Activated CD8-positive, alpha-beta memory T cell treated with anti-CD3 and anti-CD28 coated beads for 24 hours (primary cell): Measurements from ENCODE around the gene TSHZ1.
A peak's percentile ranks its signal among the peaks of the same experiment; 100 is the strongest.

ENCODE experiments used
- DNase-seq: peaks from one replicate; pipeline ENCODE4 v3.0.0-alpha.2; 2020

TSHZ1 gene

DNA sequence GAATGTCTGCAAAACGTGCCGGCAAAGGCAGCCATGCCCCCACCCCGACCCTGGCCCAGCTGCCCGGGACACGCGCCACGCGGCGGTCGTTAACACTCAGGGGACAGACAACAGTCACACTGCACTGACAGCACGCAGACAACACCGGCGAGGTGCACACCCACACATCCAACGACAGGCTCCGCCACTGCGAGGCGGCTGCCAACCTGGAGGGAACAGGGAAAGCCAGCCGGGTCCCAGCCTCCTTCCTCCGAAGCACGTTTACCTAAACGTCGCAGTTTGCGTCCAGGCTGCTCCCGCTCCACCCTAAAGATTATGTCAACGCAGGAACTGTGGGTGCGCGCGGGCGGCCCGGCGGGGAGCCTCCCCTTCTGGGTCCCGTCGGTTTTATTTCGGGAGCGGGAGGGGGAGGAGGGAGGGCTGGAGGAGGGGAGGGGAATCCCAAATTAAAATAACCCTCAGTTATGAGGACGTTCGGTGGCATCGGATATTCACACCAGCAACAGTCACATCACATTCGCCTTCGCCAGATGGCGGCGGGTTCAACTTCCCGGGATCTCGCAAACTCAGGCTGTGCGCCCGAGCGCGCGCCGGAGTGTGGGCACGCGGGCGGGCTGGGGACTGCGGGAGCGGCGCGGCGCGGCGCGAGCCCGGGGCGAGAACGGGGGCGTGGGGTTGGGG lies 2.3 kb upstream of the TSHZ1 start:
- peak; percentile 80 for DNase-seq

DNA sequence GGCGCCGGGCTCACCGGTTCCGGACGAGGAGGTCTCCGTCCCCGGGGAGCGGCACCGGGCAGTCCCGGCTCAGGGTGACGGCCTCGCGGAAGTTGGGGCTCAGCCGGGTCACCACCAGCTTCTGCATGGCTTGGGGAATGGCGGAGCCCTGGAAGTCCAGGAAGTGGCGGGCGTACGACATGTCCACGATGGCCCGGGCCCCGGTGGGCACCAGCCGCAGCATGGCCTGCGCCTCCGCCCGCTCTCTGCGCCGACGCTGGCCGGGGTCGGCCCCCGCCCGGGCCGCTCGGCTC lies 1.8 kb upstream of the TSHZ1 start:
- no peak for DNase-seq

DNA sequence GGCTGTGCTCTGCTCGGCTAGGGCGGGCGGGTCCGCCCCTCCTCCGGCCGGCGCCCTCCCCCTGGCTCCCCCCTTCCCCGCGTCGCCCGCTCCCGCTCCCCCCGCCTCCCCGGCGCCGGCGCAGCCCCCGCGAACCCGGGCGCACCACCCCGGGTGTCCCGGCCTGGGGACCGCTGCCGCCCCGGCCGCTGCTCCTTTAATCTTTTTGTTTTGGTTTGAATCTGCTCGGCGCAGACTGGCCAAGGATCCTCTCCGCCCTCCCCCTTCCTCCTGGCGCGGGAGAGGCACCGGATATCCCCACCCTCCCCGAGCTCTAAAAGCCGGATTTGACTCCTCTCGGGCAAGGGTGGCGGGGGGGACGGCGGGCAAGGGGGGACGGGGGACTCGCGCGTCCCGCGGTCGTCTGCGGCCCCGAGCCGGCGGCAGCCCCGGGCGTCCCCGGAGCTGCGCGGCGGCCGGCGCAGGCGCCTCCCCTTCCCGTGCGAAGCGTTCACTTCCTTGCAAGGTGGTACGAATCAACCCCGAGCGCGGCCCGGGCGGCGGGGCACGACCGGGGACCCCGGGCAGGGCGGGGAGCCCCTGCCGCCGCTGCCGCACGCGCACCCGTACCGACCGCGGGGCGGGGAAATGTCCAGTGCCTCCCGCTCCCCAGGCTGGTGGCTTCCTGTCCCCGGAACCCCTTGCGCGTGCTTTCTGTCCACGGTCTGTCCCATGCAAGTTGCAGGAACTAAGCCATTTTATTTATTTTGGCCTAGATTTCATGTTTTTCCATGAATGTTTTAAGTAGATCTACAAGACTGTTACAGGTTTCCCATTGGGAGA lies 1.3 kb upstream of the TSHZ1 start, which contains the start of gene PTGR3:
Gene PTGR3, minus strand, starts transcription at position 11 of the 822 bp plus-strand sequence. CDS start 81 bp downstream, outside the sequence.
- peak; percentile 90 for DNase-seq

DNA sequence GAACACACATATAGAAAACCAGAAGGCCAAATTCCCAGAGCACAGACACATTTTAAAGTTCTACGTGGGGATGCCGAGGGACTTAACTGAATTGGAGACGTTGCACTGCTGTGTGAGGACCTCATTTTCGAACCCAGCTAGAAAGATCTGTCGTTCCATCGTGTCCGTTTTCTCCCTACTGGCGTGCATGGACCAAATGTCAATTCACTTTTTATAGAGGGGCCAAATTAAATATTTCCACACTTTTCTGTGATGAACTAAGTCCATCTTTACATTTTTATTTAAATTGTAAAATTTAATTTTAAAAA lies 692 bp upstream of the TSHZ1 start:
- DNase-seq, result no peak

DNA sequence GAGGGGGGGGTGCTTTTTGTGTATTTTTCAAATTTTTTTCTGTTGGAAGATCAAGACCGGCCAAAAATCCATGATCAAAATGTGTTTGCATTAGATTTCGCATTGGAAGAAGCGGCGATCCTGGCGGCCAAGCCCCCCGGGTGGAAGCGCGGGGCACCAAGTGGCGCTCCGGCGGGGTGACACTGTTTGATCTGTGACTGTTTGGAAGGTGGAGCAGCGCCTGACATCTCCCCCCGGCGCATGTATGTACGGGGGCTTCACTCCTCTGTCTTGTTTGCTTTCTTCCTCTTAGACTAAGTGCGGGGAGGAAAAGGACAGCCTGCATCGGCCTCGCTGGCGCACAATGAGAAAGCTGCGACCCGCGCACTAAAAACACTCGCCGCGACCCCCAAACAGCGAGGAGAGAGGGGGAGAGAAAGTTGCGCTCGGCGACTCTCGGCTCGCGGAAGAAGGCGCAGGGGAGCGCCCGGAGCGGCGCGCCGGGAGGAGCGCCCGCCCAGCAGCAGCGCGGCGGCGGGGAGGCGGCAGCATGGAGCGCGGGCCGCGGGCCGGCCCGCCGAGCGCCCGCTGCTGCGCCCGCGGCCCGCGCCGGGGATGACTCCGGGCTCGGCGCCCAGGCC lies 515 bp downstream of the TSHZ1 start:
- peak; percentile 77 for DNase-seq

DNA sequence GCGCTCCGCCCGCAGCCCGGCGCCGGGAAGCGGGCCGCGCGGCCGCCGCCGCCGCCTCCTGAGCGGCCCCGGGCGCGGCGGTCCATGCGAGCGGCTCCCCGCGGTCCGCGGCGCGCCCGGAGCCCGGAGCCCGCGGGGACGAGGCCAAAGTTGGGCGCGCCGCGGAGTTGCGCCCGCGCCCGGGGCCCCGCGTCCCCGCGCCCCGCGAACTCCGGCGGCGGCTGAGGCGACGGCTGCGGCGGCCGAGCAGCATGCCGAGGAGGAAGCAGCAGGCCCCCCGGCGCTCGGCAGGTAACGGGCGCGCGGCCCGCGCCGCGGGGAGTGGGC lies 992 bp downstream of the TSHZ1 start:
- no peak for DNase-seq

DNA sequence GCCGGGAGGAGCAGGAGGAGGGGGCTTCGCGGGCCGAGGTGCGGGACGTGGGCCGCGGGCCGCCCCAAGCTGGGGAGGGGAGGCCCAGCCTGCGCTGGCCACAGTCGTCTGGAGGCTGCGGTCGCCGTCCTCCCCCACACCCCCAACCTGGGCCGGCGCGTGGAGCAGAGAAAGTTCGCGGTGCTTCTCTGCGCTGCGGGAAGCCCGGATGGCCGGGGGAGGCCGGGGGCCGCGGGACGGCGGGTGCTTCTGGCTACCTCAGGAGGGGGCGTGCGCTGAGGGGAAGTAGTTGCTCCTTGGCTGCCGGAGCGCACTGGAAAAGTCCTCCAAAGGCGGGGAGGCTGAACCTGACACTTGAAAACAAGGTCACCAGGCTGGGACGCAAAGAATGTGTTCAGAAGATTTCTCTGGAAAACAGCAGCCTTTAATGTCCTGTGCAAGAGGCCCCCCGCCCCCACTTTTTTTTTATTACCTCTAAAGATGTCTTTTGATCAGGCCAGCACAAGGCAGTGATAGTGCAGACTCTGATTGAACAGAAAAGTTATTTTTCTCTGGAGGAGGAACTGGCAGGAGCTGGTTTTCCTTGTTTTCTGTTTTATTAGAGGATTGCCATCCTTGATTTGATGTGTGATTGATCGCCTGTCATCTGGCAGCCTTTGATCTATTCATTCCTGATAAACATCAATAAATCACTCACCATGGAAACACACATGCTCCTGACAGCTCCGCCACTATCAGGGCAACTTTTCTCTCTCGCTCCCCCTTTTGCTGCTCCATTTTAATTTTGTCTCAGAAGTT lies 1.6 kb downstream of the TSHZ1 start:
- DNase-seq, result peak; percentile 74

DNA sequence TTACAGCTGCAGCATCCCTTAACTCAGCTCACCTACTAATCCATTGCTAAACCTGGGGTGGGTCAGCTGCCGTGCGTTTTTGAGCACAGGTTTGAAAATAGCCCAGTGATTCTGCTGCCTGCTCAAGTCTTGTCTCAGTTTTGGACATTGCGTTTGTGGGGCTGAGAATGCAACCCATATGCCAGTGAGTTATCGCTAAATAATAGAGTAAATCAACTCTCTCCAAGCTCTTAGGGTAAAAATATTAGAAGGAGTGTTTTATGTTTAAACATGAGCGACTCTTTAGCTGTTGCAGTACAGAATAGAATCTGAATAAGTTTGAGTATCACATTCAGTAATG lies 2.1 kb downstream of the TSHZ1 start:
- no peak for DNase-seq

DNA sequence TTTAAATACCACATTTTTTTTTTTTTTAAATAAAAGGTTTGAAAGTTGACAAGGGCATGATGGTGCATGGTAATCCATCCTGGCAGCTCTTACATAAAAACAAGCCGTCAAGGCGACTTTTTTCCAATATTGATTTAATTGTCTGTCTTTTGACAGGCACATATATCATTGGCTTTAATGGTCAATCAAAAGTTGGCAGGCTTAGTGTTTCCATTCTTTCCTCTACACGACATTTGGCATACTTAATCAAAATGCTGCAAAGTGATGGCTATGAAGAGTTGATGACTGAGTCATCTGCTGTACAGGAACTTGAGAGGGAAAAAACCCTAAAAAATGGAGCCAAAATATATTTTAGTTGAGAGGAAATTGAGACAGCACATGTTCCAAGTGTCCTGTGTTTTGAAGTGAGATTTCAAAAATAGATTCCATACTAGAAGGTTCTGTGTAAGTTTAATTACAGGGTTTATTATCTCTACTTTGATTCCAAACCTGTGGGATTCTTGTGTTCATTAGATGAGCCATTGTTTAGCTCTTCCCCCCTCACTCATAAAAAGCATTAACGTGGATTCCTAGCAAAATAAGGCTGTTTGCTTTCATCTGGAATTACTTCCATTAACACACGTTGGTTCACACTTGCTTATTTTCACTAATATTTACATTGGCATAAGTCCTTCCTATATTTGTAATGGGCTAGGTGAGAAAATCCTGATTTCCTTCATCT lies 3.2 kb downstream of the TSHZ1 start:
- no peak for DNase-seq

DNA sequence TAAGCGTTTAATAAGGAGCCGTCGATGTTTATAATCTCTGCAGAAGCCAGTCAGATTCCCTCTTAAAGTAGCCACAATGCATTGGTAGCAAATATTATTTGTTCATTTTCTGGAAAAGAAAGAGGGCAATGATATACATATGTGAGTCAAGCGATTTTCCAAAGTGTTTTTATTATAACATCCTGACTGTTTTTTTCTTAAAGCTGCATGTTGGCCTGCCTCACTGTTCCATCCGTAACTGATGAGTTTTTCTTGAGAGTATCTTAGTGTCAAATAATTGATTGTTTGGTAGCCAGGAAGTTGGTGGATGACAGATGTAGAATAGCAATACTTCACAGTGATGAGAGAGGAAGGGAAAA lies 3.7 kb downstream of the TSHZ1 start:
- DNase-seq, result no peak

DNA sequence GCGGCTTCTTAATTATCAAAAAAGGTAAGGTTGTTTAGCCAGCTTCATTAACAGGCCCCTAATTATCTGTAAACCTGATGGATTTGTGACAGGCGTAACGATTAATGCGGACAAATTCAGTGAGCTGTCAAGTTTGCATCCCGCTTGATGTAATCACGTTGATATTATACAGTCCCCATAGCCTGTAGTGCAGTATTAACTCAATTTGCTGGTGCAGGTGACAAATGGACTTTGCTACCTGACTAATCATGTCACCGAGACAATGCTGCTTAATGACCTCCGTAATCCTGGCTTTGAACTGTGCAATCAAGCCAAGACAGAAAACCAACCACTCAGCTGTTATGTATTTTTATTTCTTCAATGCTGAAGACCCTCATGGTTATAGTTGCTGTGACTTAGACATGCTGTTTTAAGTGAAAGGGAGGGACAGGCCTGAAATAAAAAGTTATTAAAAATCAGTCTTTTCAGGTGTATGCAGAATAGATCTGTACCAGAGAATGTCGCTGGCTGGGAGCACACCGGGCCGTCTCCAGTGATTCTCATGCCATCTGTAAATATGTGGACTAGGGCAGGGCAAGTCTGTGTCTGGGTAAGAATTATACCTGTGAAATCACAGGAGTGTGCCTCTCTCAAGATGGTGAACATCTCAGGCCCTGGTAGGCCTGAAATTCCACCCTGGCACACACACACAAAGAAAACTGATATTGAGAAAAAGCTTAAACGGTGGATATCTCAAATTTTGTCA lies 4.3 kb downstream of the TSHZ1 start:
- no peak for DNase-seq

DNA sequence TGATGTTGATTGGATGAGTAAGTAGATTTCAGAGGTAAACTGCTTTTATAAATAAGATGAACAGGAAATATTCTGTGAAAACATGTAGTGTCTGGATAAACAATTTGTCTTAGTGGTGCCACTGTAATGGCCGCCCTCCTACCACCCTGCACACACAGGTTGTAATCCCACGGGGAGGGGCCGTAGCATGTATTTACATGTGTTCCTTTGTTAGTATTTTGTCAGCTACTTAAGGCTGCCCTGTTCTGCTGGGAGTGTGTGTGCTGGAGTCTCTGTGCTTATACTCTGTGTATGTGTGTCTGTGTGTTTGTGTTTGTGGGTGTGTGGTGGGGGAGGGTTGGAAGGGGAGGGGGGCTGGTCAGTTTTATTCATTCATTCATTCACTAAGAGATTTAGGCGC lies 5.1 kb downstream of the TSHZ1 start:
- no peak for DNase-seq

DNA sequence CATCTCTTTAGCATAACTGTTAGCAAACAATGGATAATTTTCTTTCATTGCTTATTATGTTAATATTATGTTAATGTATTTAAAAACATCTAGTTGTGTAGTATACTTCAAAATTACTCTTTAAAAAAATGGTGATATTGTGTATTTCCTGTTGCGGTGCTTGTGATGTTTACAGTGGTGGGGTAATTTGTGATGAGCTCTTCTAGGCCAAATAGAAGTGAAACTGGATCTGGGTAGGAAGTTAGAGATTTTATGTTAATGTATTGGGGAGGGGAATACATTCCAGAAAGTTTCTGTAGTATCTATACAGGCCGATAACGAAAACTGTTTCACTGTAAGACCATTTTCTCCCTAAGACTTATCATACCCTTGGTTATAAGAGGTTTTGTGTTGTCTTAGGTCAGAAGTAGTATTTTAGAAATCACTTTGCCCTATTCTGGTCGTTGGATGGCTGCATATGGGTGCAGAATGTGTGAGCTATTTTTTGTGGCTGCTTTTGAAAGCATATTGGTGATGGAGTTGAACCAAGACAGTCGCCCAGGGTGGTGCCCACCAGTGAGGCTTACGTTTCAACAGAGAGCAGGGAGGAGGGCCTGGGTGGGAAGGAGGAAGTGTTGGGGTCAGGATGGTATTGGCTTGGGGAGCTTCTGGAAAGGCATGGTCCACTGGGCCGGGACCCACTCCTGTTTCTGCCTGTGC lies 5.8 kb downstream of the TSHZ1 start:
- no peak for DNase-seq

DNA sequence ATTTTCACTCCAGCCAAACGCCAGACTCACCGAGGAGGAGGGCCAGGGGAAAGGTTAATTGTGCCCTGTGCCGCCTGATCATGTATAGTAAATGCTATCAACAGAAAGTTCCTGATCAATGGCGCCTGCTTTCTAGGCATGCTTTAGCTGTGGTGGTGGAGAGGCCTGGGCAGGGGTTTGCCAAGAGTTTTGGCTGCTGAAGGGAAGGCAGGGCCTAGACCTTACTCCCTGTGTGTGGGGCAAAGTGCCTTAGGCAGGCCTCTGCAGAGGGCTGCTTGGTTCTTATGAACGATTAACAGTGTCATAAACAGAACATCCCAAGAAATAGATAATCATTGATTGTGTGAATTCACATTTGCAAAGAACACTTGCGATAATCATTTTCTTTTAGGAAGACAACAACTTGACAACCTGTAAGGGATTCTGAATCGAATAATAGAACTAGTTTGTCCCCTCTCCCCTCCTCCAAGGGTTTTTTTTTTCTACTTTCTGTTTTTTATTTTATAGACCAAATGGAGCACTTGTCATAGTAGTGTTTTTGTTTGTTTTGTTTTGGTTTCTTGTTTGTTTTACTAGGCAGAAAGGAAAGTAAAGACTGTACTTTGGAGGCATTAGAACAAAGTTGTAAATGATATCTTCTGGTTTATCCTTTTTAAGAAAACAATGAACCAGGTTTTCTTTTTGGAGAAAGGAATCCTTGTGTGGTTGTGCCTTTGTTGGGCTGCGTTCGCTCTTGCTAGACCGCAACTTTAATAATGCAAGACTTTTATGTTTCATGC lies 6.5 kb downstream of the TSHZ1 start:
- DNase-seq, result no peak

DNA sequence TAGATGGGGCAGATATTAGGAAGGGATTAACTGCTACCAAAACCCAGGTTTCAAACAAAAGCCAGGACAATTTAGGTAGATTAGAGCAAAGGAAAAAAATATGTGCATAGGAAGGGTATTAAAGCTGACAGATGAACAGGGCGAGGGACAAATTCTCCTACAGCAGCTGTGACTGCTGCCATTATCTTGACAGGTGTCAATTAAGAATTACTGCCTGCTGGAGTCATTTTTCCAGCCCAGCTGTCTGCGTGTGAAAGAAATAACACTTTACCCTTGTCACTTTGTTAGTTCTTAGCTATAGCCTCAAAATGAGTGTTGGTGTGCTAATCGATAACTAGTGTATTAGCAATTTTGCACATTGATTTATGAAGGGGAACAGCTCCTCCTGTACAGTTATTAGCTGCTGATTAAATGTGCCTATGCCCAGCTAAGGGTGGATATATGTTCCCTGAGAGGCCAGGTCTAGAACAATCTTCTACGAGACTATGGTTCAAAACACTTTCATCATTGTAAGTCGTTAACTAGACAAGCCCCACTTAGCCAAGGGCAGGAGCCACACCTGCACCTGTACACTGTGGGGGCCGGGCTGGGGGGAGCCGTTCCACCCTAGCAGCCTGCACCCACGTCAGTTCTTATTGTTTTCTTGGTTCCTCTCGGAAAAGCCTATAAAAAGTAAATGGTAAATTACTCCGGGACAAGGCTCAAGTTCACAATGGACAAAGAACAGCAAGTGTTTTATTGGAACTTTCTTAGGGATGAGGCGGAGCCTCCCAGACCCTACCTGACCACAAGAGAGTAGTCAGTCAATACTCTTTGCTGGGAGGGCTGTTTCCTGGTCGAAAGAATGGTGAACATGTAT lies 7.7 kb downstream of the TSHZ1 start:
- DNase-seq, result no peak

DNA sequence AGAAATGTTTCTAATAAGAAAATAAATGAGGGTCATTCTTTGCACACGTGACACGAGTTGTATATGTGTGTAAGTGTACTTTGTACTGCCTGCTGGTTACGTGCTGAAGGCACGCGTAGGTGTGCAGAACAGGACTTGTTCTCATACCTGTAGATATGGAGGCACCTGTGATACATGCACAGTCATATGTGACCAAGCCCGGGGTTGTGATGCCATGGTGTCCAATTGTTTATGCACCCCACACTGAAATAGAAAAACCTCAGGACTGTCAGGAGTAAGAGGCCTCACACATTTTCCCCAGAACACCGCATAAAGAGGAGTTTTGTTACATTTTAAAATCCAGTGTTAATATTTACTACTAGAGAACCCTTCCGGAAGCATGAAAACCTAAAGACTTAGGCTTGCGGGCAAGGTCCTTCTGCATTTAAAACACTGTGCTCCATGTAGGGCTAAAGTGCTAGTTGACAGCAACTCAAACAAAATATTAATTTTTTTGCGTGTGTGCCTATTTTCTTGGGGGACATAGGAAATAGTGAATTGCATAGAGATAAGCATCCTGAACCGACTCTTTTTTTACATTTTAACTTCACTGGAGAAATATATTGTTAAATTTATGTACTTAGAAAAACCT lies 9.3 kb downstream of the TSHZ1 start:
- no peak for DNase-seq

DNA sequence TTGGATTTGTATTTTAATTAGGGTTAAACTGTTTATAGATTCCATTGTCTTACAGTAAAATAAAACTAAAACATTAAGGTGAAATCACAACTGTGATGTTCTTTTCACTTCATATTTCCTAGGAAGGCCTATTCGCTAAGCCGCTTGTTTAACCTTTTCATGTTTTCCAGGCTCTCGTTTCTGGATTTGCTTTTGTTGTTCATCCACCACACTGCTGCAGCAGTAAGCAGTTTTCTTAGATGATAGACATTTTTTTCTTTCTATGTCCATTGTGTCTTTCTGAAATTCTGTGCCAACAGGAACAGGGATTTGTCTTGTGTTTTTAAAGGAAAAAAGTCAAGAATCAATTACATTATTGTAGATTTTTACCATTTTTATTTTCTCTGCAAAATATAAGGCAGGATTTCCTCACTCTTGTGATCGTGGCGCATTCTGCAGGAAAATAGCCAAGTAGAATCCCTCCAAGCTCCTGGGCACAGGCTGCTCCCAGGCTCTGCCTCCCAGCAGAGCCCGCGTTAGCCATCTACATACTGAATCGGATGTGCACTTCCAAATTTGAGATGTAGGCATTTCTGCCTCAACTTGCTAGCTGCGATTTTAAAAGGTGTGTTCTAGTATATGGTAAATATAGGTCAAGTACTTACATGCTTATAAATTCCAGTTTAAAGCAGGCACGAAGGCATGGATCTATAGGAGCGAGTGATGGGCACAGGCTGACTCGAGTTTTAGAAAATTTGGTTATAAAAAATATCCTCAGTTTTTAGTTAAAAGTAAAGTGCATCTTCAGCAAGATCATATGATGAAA lies 10.2 kb downstream of the TSHZ1 start:
- no peak for DNase-seq

DNA sequence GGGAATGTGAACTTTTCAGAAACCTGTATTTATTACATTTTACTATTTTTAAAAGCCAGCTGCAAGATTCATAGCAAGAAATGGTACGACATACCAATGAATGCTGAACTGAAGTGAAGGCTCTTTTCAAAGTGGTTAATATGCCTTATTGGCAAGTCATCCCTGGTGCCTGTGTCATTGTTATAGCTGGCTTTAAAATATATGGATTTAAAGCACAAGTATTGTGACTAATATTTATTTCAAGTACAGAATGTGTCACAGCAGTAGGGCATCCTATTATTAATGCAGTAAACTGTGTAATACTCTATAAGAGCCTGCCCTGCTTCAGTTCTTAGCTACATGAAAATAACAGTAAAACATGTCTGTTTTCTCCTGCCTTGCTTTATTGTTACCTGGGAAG lies 10.8 kb downstream of the TSHZ1 start:
- DNase-seq, result no peak

DNA sequence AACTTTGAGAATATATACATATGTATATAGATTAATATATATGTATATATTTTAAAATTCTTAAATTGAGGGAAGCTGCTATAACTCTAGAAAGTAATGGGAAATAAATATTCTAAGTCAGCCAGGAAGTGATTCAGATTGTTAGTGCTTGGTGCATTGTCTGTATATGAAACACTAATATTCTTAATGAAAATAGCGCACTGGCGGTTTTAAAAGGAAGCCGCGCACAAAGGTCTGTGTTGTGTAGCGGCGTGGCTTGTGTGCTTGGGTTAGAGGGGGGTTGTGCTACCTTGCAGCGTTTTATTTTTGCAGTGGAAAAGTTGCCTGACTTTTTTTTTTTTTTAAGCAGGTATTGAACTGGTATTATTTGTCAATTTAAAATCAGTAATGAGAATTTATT lies 11.3 kb downstream of the TSHZ1 start:
- DNase-seq, result no peak
